SK-MEL-5 (cell line): ENCODE results near the gene ERC2. TPM values are rescaled to one million over a fixed set of nuclear protein-coding genes. Genes with fewer than 3 reads are reported as not detected.

ENCODE experiments used
- DNase-seq: peaks from one replicate; pipeline ENCODE4 v3.0.0-alpha.2; 2016; ENCODE audit warnings: low read depth, low spot score
- in situ Hi-C: cut with HindIII; loops from 2 replicates; pipeline ENCODE4 v1.10.0; 2016; ENCODE audit warnings: low sequenced_read_pairs, high pct_unique_total_duplicates, low pct_unique_long_range_greater_than_20kb
- total RNA-seq: library from RNA; depleted of rRNA; stranded (reverse); fragments of >200 nt; shearing (Covaris generic); gene quantifications from 2 replicates; pipeline ENCODE4 v1.2.3, GENCODE V29; 2014

The ERC2 gene
- total RNA-seq, 1 experiment from 2014 or later, result 0.50 TPM

GRCh38 chr3:55585856-55586255 lies 882.4 kb downstream of the ERC2 start:
- in situ Hi-C loops, result no loop called here
- DNase-seq, result no peak

GRCh38 chr3:55584716-55585368 lies 883.4 kb downstream of the ERC2 start:
- no peak for DNase-seq
- in situ Hi-C loops, result no loop called here

- in situ Hi-C loops, result no loop called here
- no peak for DNase-seq
These were observed 884.2 kb downstream of the ERC2 start for GRCh38 chr3:55584030-55584429.

GRCh38 chr3:55583475-55583874 lies 884.8 kb downstream of the ERC2 start:
- no peak for DNase-seq
- in situ Hi-C loops, result no loop called here

GRCh38 chr3:55579496-55579895 lies 888.8 kb downstream of the ERC2 start:
- in situ Hi-C loops, result no loop called here

GRCh38 chr3:55576621-55577388 lies 891.5 kb downstream of the ERC2 start:
- in situ Hi-C loops, result no loop called here
- no peak for DNase-seq

More at GRCh38 chr3:55579496-55579895, 888.8 kb downstream of the ERC2 start:
- DNase-seq, result no peak

- in situ Hi-C loops, result no loop called here
These were observed 893.6 kb downstream of the ERC2 start for GRCh38 chr3:55574671-55575070.

GRCh38 chr3:55572816-55573215 lies 895.5 kb downstream of the ERC2 start:
- DNase-seq, result no peak
- in situ Hi-C loops, result no loop called here

More at GRCh38 chr3:55574671-55575070, 893.6 kb downstream of the ERC2 start:
- no peak for DNase-seq

- no peak for DNase-seq
- in situ Hi-C loops, result no loop called here
These were observed 896.4 kb downstream of the ERC2 start for GRCh38 chr3:55571913-55572312.

GRCh38 chr3:55571216-55571813 lies 897.0 kb downstream of the ERC2 start:
- in situ Hi-C loops, result no loop called here
- DNase-seq, result no peak

- no peak for DNase-seq
These were observed 898.0 kb downstream of the ERC2 start for GRCh38 chr3:55570271-55570711.

GRCh38 chr3:55569033-55569599 lies 899.2 kb downstream of the ERC2 start:
- in situ Hi-C loops, result no loop called here
- DNase-seq, result no peak

More at GRCh38 chr3:55570271-55570711, 898.0 kb downstream of the ERC2 start:
- in situ Hi-C loops, result no loop called here

- no peak for DNase-seq
- in situ Hi-C loops, result no loop called here
These were observed 900.7 kb downstream of the ERC2 start for GRCh38 chr3:55567615-55568014.

- in situ Hi-C loops, result no loop called here
These were observed 901.1 kb downstream of the ERC2 start for GRCh38 chr3:55567121-55567520.

GRCh38 chr3:55565521-55565920 lies 902.7 kb downstream of the ERC2 start:
- in situ Hi-C loops, result no loop called here
- DNase-seq, result no peak

More at GRCh38 chr3:55567121-55567520, 901.1 kb downstream of the ERC2 start:
- no peak for DNase-seq

GRCh38 chr3:55564726-55565125 lies 903.5 kb downstream of the ERC2 start:
- in situ Hi-C loops, result no loop called here
- no peak for DNase-seq

GRCh38 chr3:55562700-55563099 lies 905.6 kb downstream of the ERC2 start:
- in situ Hi-C loops, result no loop called here
- DNase-seq, result no peak
